B cell (primary cell): Measurements from ENCODE around the gene ST8SIA6. TPM values are rescaled to one million over a fixed set of nuclear protein-coding genes. Genes with fewer than 3 reads are reported as not detected.

Experiments
- ATAC-seq: fragments of 200-7000 bp; cut with Tn5 transposase; one replicate; pipeline ENCODE4 v1.10.0; 2021; ENCODE audit warnings: low read depth, mild to moderate bottlenecking, moderate number of reproducible peaks, moderate library complexity
- CTCF ChIA-PET: fragments of 350-600 bp; sonication (Branson Sonifier 250); formaldehyde crosslinking; loops from one replicate; lab custom pipeline; 2021; ENCODE audit warnings: antibody characterized with exemption, inconsistent platforms; lab: Charles Lee
- POLR2A ChIA-PET: fragments of 350-600 bp; sonication (Branson Sonifier 250); formaldehyde crosslinking; loops from one replicate; lab custom pipeline; 2021; ENCODE audit warnings: antibody characterized with exemption; lab: Charles Lee
- DNase-seq: peaks from one replicate; pipeline ENCODE4 v3.0.0; 2013
- H2AFZ ChIP-seq: 2 replicates; pipeline ENCODE4 v1.6.1; 2012; ENCODE audit warnings: mild to moderate bottlenecking, low read depth, low read length; ENCODE audit not compliant: insufficient read depth, poor library complexity, severe bottlenecking
- H3K27ac ChIP-seq, 2 donors: 1 replicate in 1 of 2; 2 replicates in 1 of 2; pipeline ENCODE4 v1.5.1; 2012 to 2013; ENCODE audit warnings: low read length in 2 of 2, mild to moderate bottlenecking in 2 of 2, moderate library complexity in 1 of 2
- H3K27me3 ChIP-seq, 4 experiments: fragments of 200-600 bp in 1 of 4; sonication (generic) in 1 of 4; replicated peaks in 1 of 4; 1 replicate in 2 of 4; 2 replicates in 2 of 4; pipeline versions ENCODE4 v1.6.1 to v1.7.0; 2013 to 2016; ENCODE audit warnings: low read length in 3 of 4, mild to moderate bottlenecking in 2 of 4, mixed read lengths in 1 of 4, moderate library complexity in 1 of 4; ENCODE audit not compliant: insufficient read depth in 4 of 4, control insufficient read depth in 3 of 4; ENCODE audit errors: control extremely low read depth in 1 of 4
- H3K36me3 ChIP-seq, 2 experiments: replicated peaks in 1 of 2; 1 replicate in 1 of 2; 2 replicates in 1 of 2; pipeline versions ENCODE4 v1.6.1 to v1.7.1; 2013; ENCODE audit warnings: low read length in 1 of 2; ENCODE audit not compliant: insufficient read depth in 2 of 2, control insufficient read depth in 1 of 2; ENCODE audit errors: control extremely low read depth in 1 of 2, extremely low read depth in 1 of 2
- H3K4me1 ChIP-seq, 2 donors: fragments of 200-600 bp in 1 of 2; sonication (generic) in 1 of 2; 1 replicate in 1 of 2; 2 replicates in 1 of 2; pipeline versions ENCODE4 v1.5.1 to v1.6.1; 2013 to 2017; ENCODE audit warnings: low read length in 2 of 2; ENCODE audit not compliant: control insufficient read depth in 2 of 2, insufficient read depth in 2 of 2
- H3K4me2 ChIP-seq: replicated peaks from 2 replicates; pipeline ENCODE3; 2012; ENCODE audit warnings: mild to moderate bottlenecking, low read depth, low read length; ENCODE audit not compliant: poor library complexity, severe bottlenecking
- H3K4me3 ChIP-seq, 5 experiments: fragments of 200-600 bp in 1 of 5; sonication (generic) in 1 of 5; 1 replicate in 3 of 5; 2 replicates in 2 of 5; pipeline versions ENCODE4 v1.5.1 to v1.7.0; 2011 to 2016; ENCODE audit warnings: low read length in 4 of 5, mild to moderate bottlenecking in 4 of 5, low read depth in 2 of 5, control low read depth in 1 of 5, moderate library complexity in 1 of 5; ENCODE audit not compliant: insufficient read depth in 1 of 5; ENCODE audit errors: control extremely low read depth in 1 of 5, extremely low read depth in 1 of 5
- H3K79me2 ChIP-seq: fragments of 200-600 bp; sonication (generic); one replicate; pipeline ENCODE4 v1.6.0; 2016; ENCODE audit warnings: low read length; ENCODE audit not compliant: control insufficient read depth, insufficient read depth
- H3K9ac ChIP-seq: fragments of 200-600 bp; sonication (generic); 2 replicates; pipeline ENCODE4 v1.6.1; 2017; ENCODE audit warnings: mild to moderate bottlenecking, low read length, moderate library complexity
- H3K9me3 ChIP-seq, 3 donors: one replicate each; pipeline versions ENCODE4 v1.6.1 to v1.7.1; 2013; ENCODE audit warnings: low read length in 2 of 3; ENCODE audit not compliant: control insufficient read depth in 2 of 3, insufficient read depth in 1 of 3; ENCODE audit errors: control extremely low read depth in 1 of 3
- H4K20me1 ChIP-seq: 2 replicates; pipeline ENCODE4 v1.6.0; 2012; ENCODE audit warnings: mild to moderate bottlenecking, low read length; ENCODE audit not compliant: insufficient read depth, control insufficient read depth, poor library complexity, severe bottlenecking
- H3K27ac Mint-ChIP-seq: one replicate; pipeline ENCODE4 v1.8.0; 2021; ENCODE audit warnings: mixed read lengths
- H3K27me3 Mint-ChIP-seq: one replicate; pipeline ENCODE4 v1.8.0; 2021; ENCODE audit warnings: mixed read lengths
- H3K4me1 Mint-ChIP-seq: one replicate; pipeline ENCODE4 v1.8.0; 2021; ENCODE audit warnings: mixed read lengths
- H3K4me3 Mint-ChIP-seq: one replicate; pipeline ENCODE4 v1.8.0; 2021; ENCODE audit warnings: mixed read lengths
- H3K9me3 Mint-ChIP-seq: one replicate; pipeline ENCODE4 v1.8.0; 2022; ENCODE audit warnings: mixed read lengths; ENCODE audit not compliant: insufficient read depth
- CTCF ChIP-seq: fragments of 200-600 bp; IDR thresholded peaks from one replicate; pipeline ENCODE4 v1.8.0; 2022; ENCODE audit warnings: antibody characterized with exemption, mild to moderate bottlenecking
- EZH2 ChIP-seq: IDR thresholded peaks from 2 replicates; pipeline ENCODE4 v1.6.1; 2012; ENCODE audit warnings: borderline replicate concordance, low read depth, mild to moderate bottlenecking, moderate library complexity, low read length; ENCODE audit not compliant: insufficient read depth, poor library complexity, severe bottlenecking
- WGBS: methylation state at CpG from one replicate; pipeline ENCODE4 v1.1.5; 2013; ENCODE audit warnings: missing lambda C conversion rate; ENCODE audit not compliant: insufficient coverage; 5-methylcytosine and 5-hydroxymethylcytosine counted together
- intact Hi-C: fragments of 100-400 bp; cut with micrococcal nuclease; formaldehyde crosslinking; loops from one replicate; pipeline ENCODE4 v1.10.0; 2022
- polyA plus RNA-seq: library from polyadenylated mRNA; depleted of rRNA; stranded (reverse); fragments of >200 nt; gene quantifications from 2 replicates; pipeline ENCODE4 v1.2.3, GENCODE V29; 2012
- total RNA-seq, 2 donors: library from RNA; stranded (reverse); fragments of 120-200 nt in 1 of 2; gene quantifications; 1 replicate in 1 of 2; 2 replicates in 1 of 2; pipeline versions ENCODE4 v1.2.3 to v1.2.4, GENCODE V29; 2013 to 2022

Gene ST8SIA6
- total and polyA plus RNA-seq, 2 donors (not counting 1 experiment from before 2014, with no cell fraction given): 0.04 TPM; not detected in 1

- ChIA-PET POLR2A (no interaction called here), CTCF (no interaction called here)
- ATAC-seq (no peak), DNase-seq (no peak)
- Histone ChIP-seq H3K4me1 (no peaks in the 10 kb centered on the region), H3K79me2 (no peaks in the 10 kb centered on the region), H3K4me3 (no peak overlapping the region), H3K4me2 (no peak overlapping the region), H3K9ac (no peak overlapping the region), H3K9me3 (no peaks in the 10 kb centered on the region), H4K20me1 (no peaks in the 10 kb centered on the region), H3K27ac (no peak overlapping the region), H2AFZ (no peak overlapping the region), H3K27me3 (no peaks in the 10 kb centered on the region), H3K36me3 (no peaks in the 10 kb centered on the region)
- H3K4me3 Mint-ChIP-seq: no peak overlapping the region
- H3K27me3 Mint-ChIP-seq: peaks cover 9% of the 10 kb centered on the region
- H3K27ac Mint-ChIP-seq: no peak overlapping the region
- TF ChIP-seq EZH2: no peak
- no peak for TF ChIP-seq CTCF
- WGBS: no CpG with 5 or more reads among the region's 1 CpG
- intact Hi-C loops: no loop called here
- H3K9me3 Mint-ChIP-seq: no peaks in the 10 kb centered on the region
- no peaks in the 10 kb centered on the region for H3K4me1 Mint-ChIP-seq
Observed at GRCh38 chr10:17351506-17351905, 102.9 kb downstream of the ST8SIA6 start.

- no CpG with 5 or more reads among the region's 1 CpG for WGBS
- Histone ChIP-seq H3K4me1 (no peaks in the 10 kb centered on the region), H2AFZ (no peak overlapping the region), H3K4me2 (no peak overlapping the region), H3K4me3 (no peak overlapping the region), H4K20me1 (no peaks in the 10 kb centered on the region), H3K9ac (no peak overlapping the region), H3K27me3 (no peaks in the 10 kb centered on the region), H3K27ac (no peak overlapping the region), H3K9me3 (no peaks in the 10 kb centered on the region), H3K79me2 (no peaks in the 10 kb centered on the region), H3K36me3 (no peaks in the 10 kb centered on the region)
- Mint-ChIP-seq H3K4me3 (no peak overlapping the region), H3K4me1 (no peaks in the 10 kb centered on the region), H3K27ac (no peak overlapping the region), H3K27me3 (peaks cover 12% of the 10 kb centered on the region), H3K9me3 (no peaks in the 10 kb centered on the region)
- TF ChIP-seq EZH2 (no peak), CTCF (no peak)
- DNase-seq: no peak
- ChIA-PET POLR2A (no interaction called here), CTCF (no interaction called here)
- intact Hi-C loops: no loop called here
- no peak for ATAC-seq
Observed at GRCh38 chr10:17349717-17350116, 104.7 kb downstream of the ST8SIA6 start.
